Hepatocyte (in vitro differentiated cells): ENCODE data around the gene CDH26.

Experiments used
- CTCF ChIP-seq: fragments of 200-600 bp; sonication (generic); IDR thresholded peaks from 2 replicates; pipeline ENCODE4 v1.5.1; 2016; ENCODE audit warnings: antibody characterized with exemption, mild to moderate bottlenecking; ENCODE audit not compliant: poor library complexity
- EZH2 ChIP-seq: fragments of 200-600 bp; sonication (generic); IDR thresholded peaks from 2 replicates; pipeline ENCODE4 v1.6.1; 2016; ENCODE audit warnings: antibody characterized with exemption, mild to moderate bottlenecking, borderline replicate concordance
- EZH2phosphoT487 ChIP-seq: fragments of 200-600 bp; sonication (generic); IDR thresholded peaks from one replicate; pipeline ENCODE4 v1.6.1; 2018; ENCODE audit warnings: antibody characterized with exemption, mild to moderate bottlenecking, low read depth, moderate library complexity; ENCODE audit not compliant: unreplicated experiment, severe bottlenecking

GRCh38 chr20:60030471-60030870 lies 72.2 kb downstream of the CDH26 start:
- TF ChIP-seq EZH2, result no peak
- no peak for TF ChIP-seq CTCF
- no peak for TF ChIP-seq EZH2phosphoT487
